Measurements from ENCODE around the gene SLC46A3.

Gene SLC46A3, protein sequence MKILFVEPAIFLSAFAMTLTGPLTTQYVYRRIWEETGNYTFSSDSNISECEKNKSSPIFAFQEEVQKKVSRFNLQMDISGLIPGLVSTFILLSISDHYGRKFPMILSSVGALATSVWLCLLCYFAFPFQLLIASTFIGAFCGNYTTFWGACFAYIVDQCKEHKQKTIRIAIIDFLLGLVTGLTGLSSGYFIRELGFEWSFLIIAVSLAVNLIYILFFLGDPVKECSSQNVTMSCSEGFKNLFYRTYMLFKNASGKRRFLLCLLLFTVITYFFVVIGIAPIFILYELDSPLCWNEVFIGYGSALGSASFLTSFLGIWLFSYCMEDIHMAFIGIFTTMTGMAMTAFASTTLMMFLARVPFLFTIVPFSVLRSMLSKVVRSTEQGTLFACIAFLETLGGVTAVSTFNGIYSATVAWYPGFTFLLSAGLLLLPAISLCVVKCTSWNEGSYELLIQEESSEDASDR

DNA sequence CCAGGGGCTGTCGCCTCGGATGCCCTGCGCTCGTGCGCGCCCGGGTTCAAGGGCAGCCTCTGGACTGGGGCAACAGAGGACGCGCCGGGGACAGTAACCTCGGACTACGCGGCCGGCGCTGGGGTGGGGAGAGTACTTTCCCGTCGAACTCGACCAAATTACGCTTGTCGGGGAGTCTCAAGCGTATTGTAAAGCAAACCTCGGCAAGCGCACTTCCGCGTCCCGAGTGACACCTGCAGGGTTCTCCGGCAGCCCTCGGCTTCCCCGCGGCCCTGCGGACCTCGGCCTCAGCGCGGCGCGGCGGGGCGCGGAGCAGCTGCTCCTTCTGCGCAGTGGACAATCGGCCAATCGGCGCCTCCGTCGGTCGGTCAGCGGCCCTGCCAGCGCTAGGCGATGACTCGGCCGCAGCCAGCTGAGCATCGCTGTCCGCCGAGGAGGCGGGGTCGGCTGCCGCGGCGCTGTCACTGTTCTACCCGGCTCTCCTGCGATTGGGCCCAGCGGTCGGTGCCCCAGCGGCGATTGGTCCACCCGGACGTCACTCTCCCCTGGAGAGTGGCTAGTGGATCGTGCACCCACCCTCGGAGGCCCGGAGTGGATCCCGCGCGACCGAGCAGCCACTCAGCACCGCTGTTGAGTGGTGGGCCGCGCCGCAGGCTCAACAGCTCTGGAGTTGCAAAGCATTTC lies at the start of gene SLC46A3:
Gene SLC46A3, minus strand, starts transcription at position 428 of the 684 bp plus-strand sequence. CDS start 972 bp downstream, outside the sequence.
- DNase-seq (ENCODE audit: low read depth) = peak; percentile 99
- peak within 1 kb of the TSS; percentile 87 for H3K4me3 ChIP-seq (ENCODE audit: low read depth, low read length)
- TF ChIP-seq, protein P1, sequence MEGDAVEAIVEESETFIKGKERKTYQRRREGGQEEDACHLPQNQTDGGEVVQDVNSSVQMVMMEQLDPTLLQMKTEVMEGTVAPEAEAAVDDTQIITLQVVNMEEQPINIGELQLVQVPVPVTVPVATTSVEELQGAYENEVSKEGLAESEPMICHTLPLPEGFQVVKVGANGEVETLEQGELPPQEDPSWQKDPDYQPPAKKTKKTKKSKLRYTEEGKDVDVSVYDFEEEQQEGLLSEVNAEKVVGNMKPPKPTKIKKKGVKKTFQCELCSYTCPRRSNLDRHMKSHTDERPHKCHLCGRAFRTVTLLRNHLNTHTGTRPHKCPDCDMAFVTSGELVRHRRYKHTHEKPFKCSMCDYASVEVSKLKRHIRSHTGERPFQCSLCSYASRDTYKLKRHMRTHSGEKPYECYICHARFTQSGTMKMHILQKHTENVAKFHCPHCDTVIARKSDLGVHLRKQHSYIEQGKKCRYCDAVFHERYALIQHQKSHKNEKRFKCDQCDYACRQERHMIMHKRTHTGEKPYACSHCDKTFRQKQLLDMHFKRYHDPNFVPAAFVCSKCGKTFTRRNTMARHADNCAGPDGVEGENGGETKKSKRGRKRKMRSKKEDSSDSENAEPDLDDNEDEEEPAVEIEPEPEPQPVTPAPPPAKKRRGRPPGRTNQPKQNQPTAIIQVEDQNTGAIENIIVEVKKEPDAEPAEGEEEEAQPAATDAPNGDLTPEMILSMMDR (conservative IDR thresholded peaks at IDR 0.05; ENCODE audit: low read depth, low read length) = no peak

DNA sequence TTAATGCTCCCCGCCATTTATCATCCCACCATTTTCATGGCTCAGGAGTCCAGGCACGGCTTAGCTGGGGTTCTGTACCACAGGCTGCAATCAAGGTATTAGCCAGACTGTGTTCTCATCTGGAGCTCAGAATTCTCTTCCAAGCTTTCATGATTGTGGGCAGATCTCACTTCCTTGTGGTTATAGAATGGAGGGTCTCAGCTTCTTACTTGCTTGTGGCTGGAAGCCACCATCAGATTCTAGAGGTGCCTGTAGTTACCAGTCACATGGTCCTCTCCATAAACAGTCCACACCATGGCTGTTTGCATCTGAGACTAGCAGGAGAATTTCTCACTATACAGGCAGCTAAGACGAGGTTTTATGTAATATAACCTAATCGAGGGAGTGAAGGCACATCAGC lies 45.1 kb upstream of the SLC46A3 start:
- TF ChIP-seq, protein P1 (conservative IDR thresholded peaks at IDR 0.05; ENCODE audit: low read depth, low read length) = no peak
- no peak overlapping the region for H3K4me3 ChIP-seq (ENCODE audit: low read depth, low read length)
- no peak for DNase-seq (ENCODE audit: low read depth)

DNA sequence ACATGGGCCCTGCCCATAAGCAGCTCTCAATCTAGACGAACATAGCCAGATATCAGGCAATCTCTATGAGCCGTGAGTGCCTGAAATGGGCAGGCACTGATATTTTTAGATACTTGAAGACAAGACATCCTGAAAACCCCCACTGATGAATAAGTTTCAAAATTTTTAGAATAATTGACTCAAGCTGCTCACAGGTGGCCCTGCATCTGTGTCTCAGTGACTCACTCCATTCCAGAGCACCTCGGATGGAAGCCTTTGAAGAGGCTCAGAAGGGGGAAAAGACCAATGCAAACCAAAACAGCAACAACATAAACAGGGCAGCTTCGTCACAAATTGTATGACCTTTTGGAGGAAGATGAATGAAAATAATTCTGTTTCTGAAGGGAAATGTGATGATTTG lies 42.8 kb upstream of the SLC46A3 start:
- no peak overlapping the region for H3K4me3 ChIP-seq (ENCODE audit: low read depth, low read length)
- DNase-seq (ENCODE audit: low read depth) = peak; percentile 47

DNA sequence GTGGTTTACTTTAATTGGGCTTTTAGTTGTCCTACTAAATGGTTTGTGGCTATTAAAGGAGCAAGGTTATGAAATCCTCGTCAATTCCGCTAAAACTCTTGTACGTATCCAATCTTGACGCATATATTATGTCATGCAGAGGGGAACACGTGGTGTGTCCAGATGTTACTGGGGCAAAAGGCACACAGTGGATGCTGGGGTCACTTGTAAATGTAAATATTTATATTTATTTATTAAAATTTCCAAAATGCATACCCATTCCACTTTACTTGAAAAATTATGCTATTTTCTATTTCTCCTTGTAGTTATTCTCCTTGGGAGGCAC lies 36.7 kb upstream of the SLC46A3 start:
- TF ChIP-seq, protein P1 (conservative IDR thresholded peaks at IDR 0.05; ENCODE audit: low read depth, low read length) = no peak
- DNase-seq (ENCODE audit: low read depth) = no peak
- H3K4me3 ChIP-seq (ENCODE audit: low read depth, low read length) = no peak overlapping the region

More for the DNA sequence above, 42.8 kb upstream of the SLC46A3 start:
- TF ChIP-seq, protein P1 (conservative IDR thresholded peaks at IDR 0.05; ENCODE audit: low read depth, low read length) = no peak

DNA sequence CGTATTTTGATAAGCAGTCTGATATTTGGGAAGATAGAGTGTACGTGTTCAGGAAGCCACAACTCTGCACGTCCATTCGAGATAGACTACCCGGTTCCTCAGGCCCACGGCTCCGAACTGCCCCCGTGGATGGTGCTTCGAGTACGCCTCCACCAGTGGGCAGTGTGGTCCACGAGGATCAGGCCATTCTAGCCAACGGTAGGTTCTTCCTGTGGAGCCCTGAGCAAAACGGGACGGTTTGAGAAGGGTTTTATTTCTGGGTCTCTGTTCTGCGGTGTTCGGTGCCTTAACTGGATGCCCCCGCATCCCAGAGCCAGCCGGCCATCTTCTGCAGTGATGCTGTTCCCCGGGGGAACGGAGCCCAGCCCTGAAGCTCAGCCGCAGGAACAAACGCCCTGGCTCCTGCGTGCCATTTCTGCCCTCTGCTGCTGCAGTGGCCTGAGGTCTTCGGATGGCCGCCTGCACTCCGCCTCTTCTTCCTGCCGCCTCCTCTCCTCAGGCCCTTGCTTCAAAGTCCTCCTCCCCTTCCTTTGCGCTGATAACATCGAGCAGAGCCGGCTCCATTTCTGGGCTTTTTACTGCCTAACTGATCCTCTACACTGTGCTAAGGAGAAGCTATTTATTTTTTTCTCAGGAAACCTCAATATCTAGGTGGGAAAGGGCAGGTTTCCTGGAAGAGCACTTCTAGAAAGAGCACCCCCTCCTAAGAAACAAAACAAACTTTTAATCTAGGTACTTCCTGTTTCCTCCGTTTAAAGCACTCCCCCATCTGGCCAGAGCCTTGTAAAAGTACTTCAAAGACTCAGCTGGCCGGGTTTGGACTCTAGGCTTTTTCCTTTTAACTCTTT lies 36.2 kb upstream of the SLC46A3 start:
- peak overlapping the region; percentile 38 for H3K4me3 ChIP-seq (ENCODE audit: low read depth, low read length)
- DNase-seq (ENCODE audit: low read depth) = peak; percentile 84
- TF ChIP-seq, protein P1 (conservative IDR thresholded peaks at IDR 0.05; ENCODE audit: low read depth, low read length) = peak; percentile 56

DNA sequence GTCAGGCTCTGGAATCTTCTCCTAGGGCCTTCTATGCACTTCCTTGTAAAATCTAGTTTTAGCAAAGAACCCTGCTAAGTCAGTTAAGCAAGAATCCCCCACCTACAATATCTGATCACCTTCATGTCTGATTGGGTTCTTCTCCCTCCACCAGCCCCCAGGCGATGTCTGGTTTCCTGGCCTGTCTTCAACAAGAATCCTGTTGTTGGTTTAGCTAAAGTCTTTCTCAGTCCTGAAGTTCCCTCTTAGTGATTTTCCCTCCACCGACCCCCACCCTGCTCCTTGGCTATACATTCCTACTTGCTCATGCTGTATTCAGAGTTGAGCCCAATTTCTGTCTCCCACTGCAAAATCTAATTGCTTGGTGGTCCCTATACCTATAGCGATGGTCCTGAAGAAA lies 35.2 kb upstream of the SLC46A3 start:
- no peak for DNase-seq (ENCODE audit: low read depth)
- TF ChIP-seq, protein P1 (conservative IDR thresholded peaks at IDR 0.05; ENCODE audit: low read depth, low read length) = no peak
- no peak overlapping the region for H3K4me3 ChIP-seq (ENCODE audit: low read depth, low read length)
